HepG2 (cell line): ENCODE data around the gene PTGER4.

Experiments
- CSRNP1 ChIP-seq: sonication (generic); formaldehyde crosslinking; IDR thresholded peaks from 2 replicates; pipeline ENCODE4 v1.8.1; 2023; ENCODE audit warnings: mild to moderate bottlenecking, missing genetic modification reagents
- NFKB2 ChIP-seq: sonication (generic); formaldehyde crosslinking; IDR thresholded peaks from 2 replicates; pipeline ENCODE4 v1.4.0; 2020; ENCODE audit warnings: missing genetic modification reagents, borderline replicate concordance
- POLR2A ChIP-seq, 2 experiments: IDR thresholded peaks; 2 replicates each; pipeline ENCODE4 v1.6.1; 2011; ENCODE audit warnings: low read depth in 2 of 2, low read length in 2 of 2, mild to moderate bottlenecking in 1 of 2, moderate library complexity in 1 of 2; ENCODE audit not compliant: insufficient read depth in 1 of 2
- PRPF4 ChIP-seq: fragments of 200-400 bp; formaldehyde crosslinking; IDR thresholded peaks from 2 replicates; pipeline ENCODE4 v1.6.1; 2016; ENCODE audit warnings: low read length, low read depth; ENCODE audit not compliant: poor library complexity, severe bottlenecking
- SETDB1 ChIP-seq: sonication (generic); formaldehyde crosslinking; IDR thresholded peaks from 2 replicates; pipeline ENCODE4 v1.5.1; 2020; ENCODE audit warnings: missing genetic modification reagents, mild to moderate bottlenecking, borderline replicate concordance
- THAP8 ChIP-seq: sonication (generic); formaldehyde crosslinking; IDR thresholded peaks from 2 replicates; pipeline ENCODE4 v1.5.1; 2020; ENCODE audit warnings: missing genetic modification reagents, mild to moderate bottlenecking, borderline replicate concordance
- ZNF451 ChIP-seq: sonication (generic); formaldehyde crosslinking; IDR thresholded peaks from 2 replicates; pipeline ENCODE4 v1.5.0; 2020; ENCODE audit warnings: mild to moderate bottlenecking, missing genetic modification reagents
- ZSCAN22 ChIP-seq: sonication (generic); formaldehyde crosslinking; IDR thresholded peaks from 2 replicates; pipeline ENCODE4 v1.4.0; 2020; ENCODE audit warnings: mild to moderate bottlenecking, missing genetic modification reagents

GRCh38 chr5:40672425-40672824, 7.3 kb upstream of the PTGER4 start:
- no peak for TF ChIP-seq SETDB1 (CRISPR knock-in tag)
- no peak for TF ChIP-seq ZNF451 (CRISPR knock-in tag)
- no peak for TF ChIP-seq POLR2A (IDR thresholded peaks at IDR 0.05; ENCODE audit: insufficient read depth in 1 of 2, low read depth in 2 of 2, low read length in 2 of 2)
- no peak for TF ChIP-seq NFKB2 (CRISPR knock-in tag)
- TF ChIP-seq CSRNP1 = no peak
- TF ChIP-seq ZSCAN22 (CRISPR knock-in tag) = no peak
- TF ChIP-seq PRPF4 = no peak
- no peak for TF ChIP-seq THAP8 (CRISPR knock-in tag)
